Measurements from ENCODE around the gene RAPGEF4.

RAPGEF4 gene

DNA sequence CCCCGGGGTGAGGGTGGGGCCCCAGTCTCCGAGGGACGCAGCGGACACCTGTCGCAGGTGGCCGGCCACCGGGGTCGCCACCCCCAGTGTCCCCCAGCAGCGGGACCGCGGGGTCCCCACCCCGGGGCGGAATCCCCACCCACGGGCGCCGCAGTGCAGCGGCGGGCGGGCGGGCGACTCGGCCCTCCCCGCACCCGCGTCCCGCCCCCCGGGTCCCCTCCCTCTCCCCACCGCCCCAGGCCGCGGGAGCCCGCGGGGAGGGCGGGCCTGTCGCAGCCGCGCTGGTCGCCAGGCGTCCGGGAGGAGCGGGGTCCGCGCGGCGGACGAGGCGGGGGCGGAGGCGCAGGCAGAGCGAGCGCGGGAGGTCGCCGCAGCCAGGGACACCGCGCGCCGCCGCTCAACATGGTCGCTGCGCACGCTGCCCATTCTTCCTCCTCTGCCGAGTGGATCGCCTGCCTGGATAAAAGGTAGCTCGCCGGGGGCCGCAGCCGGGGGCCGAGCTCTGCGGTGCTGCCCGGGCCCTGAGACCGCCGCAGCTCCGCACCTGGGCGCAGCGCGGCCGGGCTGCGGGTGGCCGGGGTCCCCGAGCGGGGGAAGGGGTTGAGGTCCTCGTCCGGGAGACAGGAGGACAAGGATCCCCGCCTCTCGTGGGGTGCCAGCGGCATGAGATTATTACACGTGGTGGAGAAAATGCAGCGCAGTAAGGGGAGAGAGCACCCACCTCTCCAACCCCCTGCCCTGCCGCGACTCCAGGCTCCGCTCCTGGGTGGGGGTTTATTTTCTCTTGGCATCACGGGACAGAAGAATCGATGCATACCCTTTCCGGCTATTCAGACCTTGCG is at the start of gene RAPGEF4:
TSS of gene RAPGEF4 (plus strand) at position 264 of the 842 bp plus-strand sequence. CDS start at position 403, 139 bp downstream.
- TF ChIP-seq POLR2A (IDR thresholded peaks at IDR 0.05; ENCODE audit: low read depth, low read length) = no peak
- no peak for FAIRE-seq
- no peak for DNase-seq (ENCODE audit: insufficient read length, low spot score)

DNA sequence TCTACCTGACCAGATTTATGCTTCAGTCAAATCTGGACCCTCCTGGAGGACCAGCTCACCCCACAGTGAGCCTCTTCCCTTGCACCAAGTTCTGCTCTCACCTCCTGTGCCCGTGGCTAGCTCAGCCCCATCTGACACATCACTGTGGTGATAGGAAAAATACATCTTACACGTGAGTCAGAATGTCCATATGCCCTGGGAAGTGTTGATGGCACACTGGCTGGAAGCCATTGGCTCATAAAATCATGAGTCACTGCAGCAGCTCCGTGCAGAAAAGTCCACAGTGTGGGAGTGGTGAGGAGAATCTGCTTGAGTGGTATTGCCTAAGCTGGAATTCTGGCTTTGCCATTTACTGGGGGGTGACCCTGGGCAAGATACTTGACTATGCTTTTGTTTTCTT is 42.6 kb upstream of the RAPGEF4 start:
- FAIRE-seq (peak; percentile 99), DNase-seq (ENCODE audit: insufficient read length, low spot score) (peak; percentile 70)
- TF ChIP-seq POLR2A (IDR thresholded peaks at IDR 0.05; ENCODE audit: low read depth, low read length) = no peak

DNA sequence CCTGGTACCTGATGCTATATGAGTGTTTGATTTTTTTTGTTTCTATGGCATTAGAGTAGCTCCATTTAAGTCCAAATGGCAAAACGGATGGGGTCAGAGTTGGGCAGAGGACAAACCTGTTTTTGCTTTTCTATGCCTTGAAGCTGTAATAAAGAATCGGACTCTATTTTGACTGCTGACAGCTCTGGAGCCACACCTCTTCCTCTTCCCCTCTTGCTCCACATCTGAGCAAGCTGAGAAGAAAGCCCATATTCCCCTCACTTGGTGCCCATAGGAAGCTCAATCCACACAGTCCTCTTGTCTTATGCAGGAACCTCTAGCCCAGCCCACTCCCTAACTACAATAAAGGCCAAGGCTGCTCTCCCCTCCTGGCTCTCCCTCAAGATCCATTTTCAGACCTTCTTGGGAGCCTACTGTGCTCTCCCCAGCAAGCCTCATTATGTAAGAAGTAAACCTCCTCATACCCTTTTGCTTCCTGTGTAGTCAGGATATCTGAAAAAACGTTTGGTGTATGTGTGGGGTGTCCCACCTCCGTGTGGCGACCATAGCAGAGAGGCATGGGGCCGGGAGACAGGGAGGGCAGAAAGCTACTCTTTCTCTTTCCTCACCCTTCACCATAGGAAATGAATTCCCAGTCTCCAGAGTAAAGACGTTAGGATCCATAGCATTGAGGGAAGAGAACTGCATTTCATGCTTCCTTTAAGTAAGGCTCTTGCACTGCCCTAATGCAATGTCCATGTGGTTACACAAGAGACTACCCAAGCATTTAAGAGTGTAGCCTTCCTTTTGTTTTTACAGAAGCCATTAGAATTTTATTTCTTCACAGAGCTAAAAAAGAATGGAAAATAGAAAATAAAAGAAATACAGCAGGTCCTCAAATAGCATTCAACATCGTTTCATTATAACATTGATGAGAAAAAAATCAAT is 41.9 kb upstream of the RAPGEF4 start:
- TF ChIP-seq POLR2A (IDR thresholded peaks at IDR 0.05; ENCODE audit: low read depth, low read length) = no peak
- DNase-seq (ENCODE audit: insufficient read length, low spot score) (no peak), FAIRE-seq (no peak)

DNA sequence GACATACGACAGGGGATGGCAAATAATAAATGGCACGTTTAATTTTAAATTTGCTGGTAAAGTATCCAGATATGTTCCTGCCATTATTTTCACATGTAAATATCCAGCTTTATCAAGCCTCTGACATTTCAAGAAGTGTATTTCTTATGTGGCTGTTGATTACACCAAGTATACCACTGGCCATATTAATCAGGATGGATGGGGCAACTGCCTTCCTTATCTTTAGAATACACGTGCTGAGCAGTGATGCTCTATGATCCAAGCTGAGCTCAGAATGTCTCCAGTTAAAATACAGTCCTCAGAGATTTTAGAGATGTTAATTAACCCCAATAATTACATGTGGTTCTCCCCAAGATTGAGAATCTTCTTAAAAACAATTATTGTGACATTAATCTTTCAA is 38.3 kb upstream of the RAPGEF4 start:
- TF ChIP-seq POLR2A (IDR thresholded peaks at IDR 0.05; ENCODE audit: low read depth, low read length) = no peak
- no peak for DNase-seq (ENCODE audit: insufficient read length, low spot score)
- no peak for FAIRE-seq

DNA sequence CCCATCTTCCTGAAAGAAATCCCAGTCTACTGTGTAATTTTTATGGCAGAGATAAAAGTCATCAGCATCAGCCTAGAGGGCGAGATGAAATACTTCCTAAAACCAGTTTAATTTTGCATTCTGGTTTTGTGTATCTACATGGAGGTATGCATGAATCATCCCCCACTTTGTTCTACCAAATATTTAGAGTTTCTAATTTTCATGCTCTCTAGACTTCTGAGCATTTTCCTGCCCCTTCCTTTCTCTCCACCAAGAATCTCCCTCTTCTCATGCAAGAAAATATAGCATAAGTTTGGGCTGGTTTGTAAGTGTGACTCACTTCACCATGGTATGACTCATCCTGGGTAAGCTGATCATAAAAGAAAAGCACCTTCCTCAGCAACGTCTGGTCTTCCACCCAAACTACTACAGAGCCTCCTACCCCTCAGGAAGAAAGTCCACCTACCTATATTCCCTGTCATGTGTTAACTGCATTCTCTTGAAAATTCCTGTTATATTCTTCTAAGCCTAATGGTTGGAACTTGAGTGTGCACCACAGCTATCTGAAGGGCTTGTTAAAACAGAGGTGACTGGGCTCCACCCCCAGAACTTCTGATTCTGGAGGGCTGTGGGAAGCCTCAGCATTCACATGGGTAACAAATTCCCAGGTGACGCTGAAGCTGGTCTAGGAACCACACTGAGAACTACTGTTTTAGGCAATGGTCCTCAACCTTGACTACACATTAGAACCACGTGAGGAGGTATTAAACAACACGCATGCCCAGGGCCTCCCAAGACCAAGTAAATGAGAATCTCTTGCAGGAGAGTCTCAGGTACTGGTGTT is 37.4 kb upstream of the RAPGEF4 start:
- DNase-seq (ENCODE audit: insufficient read length, low spot score) (peak; percentile 55), FAIRE-seq (peak; percentile 96)
- TF ChIP-seq POLR2A (IDR thresholded peaks at IDR 0.05; ENCODE audit: low read depth, low read length) = no peak

DNA sequence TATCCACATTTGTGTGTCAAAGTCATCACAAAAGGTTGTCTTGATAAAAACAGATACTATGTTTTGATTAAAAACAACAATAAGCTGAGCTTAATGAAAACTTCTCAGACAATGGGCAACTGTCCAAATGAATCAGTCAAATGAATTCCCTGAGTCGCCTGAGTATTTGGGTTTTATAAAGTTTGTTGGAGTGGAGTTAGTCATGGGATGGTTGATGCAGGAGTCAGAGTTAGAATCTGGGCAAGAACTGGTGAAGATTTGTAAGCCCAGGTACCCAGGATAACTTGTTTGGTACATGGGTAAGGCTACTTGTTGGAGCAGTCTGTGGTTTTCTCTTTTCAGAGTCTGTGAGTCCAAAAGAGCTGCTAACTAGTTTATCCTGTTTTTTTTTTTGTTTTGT is 34.4 kb upstream of the RAPGEF4 start:
- peak; percentile 34 for DNase-seq (ENCODE audit: insufficient read length, low spot score)
- peak; percentile 92 for FAIRE-seq
- no peak for TF ChIP-seq POLR2A (IDR thresholded peaks at IDR 0.05; ENCODE audit: low read depth, low read length)

DNA sequence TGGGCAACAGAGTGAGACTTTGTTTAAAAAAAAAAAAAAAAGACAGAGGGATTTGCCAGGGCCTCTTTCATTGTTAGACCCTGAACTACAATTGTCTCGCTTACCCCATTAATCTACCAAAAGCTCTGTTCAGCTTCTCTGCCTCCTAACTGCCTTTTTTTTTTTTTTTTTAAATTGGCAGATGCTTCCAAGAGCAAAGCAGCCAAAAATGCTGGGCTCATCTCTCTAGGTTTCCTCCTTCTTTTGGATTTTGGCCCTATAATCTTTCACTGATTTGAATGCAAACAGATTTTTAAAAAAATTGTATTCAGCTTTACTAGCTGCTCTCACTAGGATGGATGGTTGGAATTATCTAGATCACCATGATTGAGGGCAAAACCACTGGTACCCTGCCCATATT is 33.2 kb upstream of the RAPGEF4 start:
- DNase-seq (ENCODE audit: insufficient read length, low spot score) (no peak), FAIRE-seq (no peak)
- no peak for TF ChIP-seq POLR2A (IDR thresholded peaks at IDR 0.05; ENCODE audit: low read depth, low read length)

DNA sequence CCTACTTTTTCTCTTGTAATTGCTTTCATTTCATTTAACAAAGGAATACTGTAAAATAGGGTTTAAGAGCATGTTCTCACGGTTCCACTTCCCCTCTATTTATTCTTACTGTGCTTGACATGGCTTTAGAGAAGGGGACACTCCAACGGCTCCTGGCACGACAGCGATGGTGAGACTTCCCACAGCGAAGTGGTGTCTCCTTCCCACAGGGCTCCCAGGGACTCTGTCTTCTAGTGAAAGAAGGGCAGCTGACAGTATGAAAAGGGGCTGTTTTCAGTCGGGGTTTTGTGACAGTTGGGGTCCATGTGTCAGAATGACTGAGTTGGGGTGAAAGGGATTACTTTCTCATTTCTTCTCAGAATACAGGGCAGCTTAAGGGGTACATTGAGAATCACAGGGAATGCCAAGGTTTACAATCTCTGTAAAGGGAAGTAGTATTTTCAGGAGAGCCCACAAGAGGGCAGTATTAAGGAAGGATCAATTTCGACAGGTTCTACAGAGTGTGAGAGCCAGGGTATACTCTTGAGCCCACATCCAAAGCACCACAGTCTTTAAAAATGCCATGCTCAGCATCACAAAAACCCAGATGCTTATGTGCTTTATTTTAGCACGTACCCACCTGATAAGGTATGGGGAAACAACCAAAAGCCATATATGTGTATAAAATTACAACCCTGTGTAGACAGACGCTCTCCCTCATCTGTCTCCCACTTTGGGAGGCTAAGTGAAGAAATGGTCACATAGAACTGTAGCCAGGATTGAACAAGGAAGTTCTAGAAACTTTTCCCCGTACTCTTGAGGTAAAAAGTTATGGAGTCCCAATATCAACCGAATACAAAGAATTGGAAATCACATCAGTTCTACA is 31.3 kb upstream of the RAPGEF4 start:
- DNase-seq (ENCODE audit: insufficient read length, low spot score) (peak; percentile 17), FAIRE-seq (peak; percentile 38)
- TF ChIP-seq POLR2A (IDR thresholded peaks at IDR 0.05; ENCODE audit: low read depth, low read length) = no peak

DNA sequence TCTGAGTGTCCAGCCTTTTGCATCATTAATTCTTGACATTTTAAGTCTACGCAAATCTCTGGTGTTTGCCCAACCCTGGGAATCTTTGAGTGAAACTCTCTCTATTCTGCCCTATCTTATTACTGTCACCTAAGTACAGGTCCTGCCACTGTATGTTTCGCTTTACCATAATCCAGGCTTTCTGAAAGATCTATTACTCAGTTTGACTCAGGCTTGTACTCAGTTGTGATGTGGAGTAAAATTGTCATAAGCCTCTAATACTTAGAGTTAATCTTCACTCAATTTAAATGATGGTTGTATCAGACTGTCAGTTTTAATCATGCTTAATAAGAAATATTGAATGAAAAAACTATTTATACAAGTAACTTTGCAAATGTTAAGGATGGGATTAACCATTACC is 30.3 kb upstream of the RAPGEF4 start:
- TF ChIP-seq POLR2A (IDR thresholded peaks at IDR 0.05; ENCODE audit: low read depth, low read length) = no peak
- DNase-seq (ENCODE audit: insufficient read length, low spot score) (no peak), FAIRE-seq (no peak)

DNA sequence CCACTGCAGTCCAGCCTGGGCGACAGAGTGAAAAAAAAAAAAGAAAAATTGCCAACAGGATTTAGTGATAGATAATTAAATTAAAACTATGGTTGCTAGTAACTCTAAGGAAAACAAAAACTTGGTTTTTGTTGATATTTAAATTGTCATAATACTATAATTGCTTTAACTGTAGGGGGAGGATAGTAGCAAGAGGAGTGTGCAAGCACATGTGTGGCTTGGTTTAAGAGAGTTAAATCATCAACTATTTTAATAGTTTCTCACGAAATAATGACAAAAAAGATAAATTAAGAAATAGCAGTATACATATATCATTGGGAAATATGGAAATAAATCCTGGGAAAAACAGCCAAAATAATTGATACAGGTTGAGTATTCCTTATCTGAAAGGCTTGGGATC is 27.4 kb upstream of the RAPGEF4 start:
- TF ChIP-seq POLR2A (IDR thresholded peaks at IDR 0.05; ENCODE audit: low read depth, low read length) = no peak
- DNase-seq (ENCODE audit: insufficient read length, low spot score) (no peak), FAIRE-seq (no peak)

DNA sequence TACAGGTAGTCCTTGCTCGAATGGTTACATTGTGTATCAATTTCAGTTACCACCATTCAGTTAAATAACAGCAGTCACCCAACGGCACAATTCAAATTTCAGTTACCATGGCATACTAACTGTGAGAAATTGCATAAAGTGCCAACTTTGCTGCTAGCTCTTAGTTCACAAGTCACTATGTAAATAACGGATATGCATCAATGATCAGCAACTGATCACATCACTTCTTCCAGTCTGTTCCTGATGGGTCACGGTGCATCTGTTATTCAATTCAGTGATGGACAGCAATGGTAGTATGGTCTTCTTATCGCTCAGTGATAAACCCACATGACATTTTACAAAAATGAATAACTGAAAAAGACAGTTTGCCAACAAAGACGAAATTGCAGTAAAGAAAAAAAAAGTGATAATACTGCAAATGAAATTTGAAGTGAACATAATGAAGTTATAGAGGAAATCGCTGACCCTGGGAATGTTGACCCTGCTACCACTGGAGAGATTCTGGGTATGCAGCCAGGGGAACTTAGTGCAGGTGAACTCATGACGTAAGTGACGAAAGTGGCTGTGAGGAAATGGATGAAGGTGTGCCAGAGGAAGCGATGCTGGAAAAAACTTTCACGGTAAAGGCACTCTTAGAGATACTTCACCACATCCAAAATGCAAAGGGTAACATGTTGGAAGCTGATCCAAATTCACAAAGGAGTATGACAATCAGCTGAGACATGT is 25.9 kb upstream of the RAPGEF4 start:
- no peak for TF ChIP-seq POLR2A (IDR thresholded peaks at IDR 0.05; ENCODE audit: low read depth, low read length)
- no peak for FAIRE-seq
- no peak for DNase-seq (ENCODE audit: insufficient read length, low spot score)

DNA sequence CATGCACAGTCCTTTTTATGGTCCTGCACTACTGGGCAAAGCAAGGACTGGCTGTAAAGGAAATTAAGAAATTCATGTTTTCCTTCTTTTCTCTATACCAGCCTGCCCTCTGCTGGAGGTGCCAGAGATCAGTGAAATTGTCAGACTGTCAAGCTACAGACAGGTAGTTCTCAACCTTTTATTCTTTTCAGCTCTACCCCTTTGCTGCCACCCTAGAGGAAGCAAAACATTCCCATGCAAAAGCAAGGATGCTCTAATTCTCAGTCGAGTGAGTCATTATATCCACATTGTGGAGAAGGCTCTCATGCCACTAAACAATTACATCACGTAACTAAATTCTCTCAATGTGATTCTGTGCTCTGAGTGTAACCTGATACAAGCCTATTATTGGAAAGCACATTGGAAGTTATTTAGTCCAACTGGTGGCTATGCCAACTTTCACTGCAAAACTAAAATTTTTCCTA is 25.0 kb upstream of the RAPGEF4 start:
- TF ChIP-seq POLR2A (IDR thresholded peaks at IDR 0.05; ENCODE audit: low read depth, low read length) = no peak
- FAIRE-seq (peak; percentile 96), DNase-seq (ENCODE audit: insufficient read length, low spot score) (peak; percentile 32)
